Pulmonary artery endothelial cell (primary cell): ENCODE results near the gene SYNE2. TPM values are rescaled to one million over a fixed set of nuclear protein-coding genes. Genes with fewer than 3 reads are reported as not detected.
"Not testable (repeated sequence)": the region's sequence is repeated elsewhere in the genome, so short reads cannot be mapped to it uniquely, and the experiment has no call there.

Experiments
- DNase-seq: peaks from one replicate; pipeline ENCODE4 v3.0.0-alpha.2; 2011; ENCODE audit warnings: low read depth, low spot score
- total RNA-seq: library from RNA; depleted of rRNA; stranded (reverse); fragments of >200 nt; gene quantifications from 2 replicates; pipeline ENCODE4 v1.2.3, GENCODE V29; 2014

Gene SYNE2
- total RNA-seq, 1 donor from 2014 or later: 24.9 TPM

- DNase-seq: no peak
Measured at GRCh38 chr14:64008016-64008415, 155.2 kb downstream of the SYNE2 start.

- DNase-seq: no peak
Measured at GRCh38 chr14:64012003-64012402, 159.2 kb downstream of the SYNE2 start.

- DNase-seq: no peak
Measured at GRCh38 chr14:64012720-64013119, 159.9 kb downstream of the SYNE2 start.

GRCh38 chr14:64025479-64025878 lies 172.7 kb downstream of the SYNE2 start:
- DNase-seq: no peak

GRCh38 chr14:64026600-64026999 lies 173.8 kb downstream of the SYNE2 start:
- DNase-seq: no peak

- no peak for DNase-seq
Measured at GRCh38 chr14:64035143-64035542, 182.3 kb downstream of the SYNE2 start.

GRCh38 chr14:64037869-64038745 lies 185.3 kb downstream of the SYNE2 start:
- not testable (repeated sequence) for DNase-seq

GRCh38 chr14:64038841-64039542 lies 186.2 kb downstream of the SYNE2 start:
- no peak for DNase-seq

GRCh38 chr14:64040044-64040443 lies 187.2 kb downstream of the SYNE2 start:
- DNase-seq: no peak

- DNase-seq: not testable (repeated sequence)
Measured at GRCh38 chr14:64043296-64043695, 190.5 kb downstream of the SYNE2 start.

GRCh38 chr14:64045091-64045490 lies 192.3 kb downstream of the SYNE2 start:
- no peak for DNase-seq

GRCh38 chr14:64049616-64050381 lies 197.0 kb downstream of the SYNE2 start:
- DNase-seq: no peak

- no peak for DNase-seq
Measured at GRCh38 chr14:64053694-64054669, 201.2 kb downstream of the SYNE2 start.

GRCh38 chr14:64059454-64060198 lies 206.8 kb downstream of the SYNE2 start:
- no peak for DNase-seq

- DNase-seq: no peak
Measured at GRCh38 chr14:64060199-64060545, 207.4 kb downstream of the SYNE2 start.

- DNase-seq: no peak
Measured at GRCh38 chr14:64060648-64061096, 207.9 kb downstream of the SYNE2 start.

- DNase-seq: no peak
Measured at GRCh38 chr14:64061115-64061514, 208.3 kb downstream of the SYNE2 start.

- no peak for DNase-seq
Measured at GRCh38 chr14:64061706-64062105, 208.9 kb downstream of the SYNE2 start.

- no peak for DNase-seq
Measured at GRCh38 chr14:64062381-64063115, 209.7 kb downstream of the SYNE2 start.
